Liver (tissue), 3 donors: Measurements from ENCODE around the gene RAD50.

Experiments
- FOXA1 ChIP-seq: IDR thresholded peaks from 2 replicates; pipeline ENCODE4 v1.6.1; 2016; ENCODE audit warnings: antibody characterized with exemption
- GABPA ChIP-seq, 2 donors: IDR thresholded peaks in 1 of 2; conservative IDR thresholded peaks in 1 of 2; 2 replicates each; pipeline ENCODE4 v1.6.1; 2016; ENCODE audit warnings: antibody characterized with exemption in 2 of 2, mild to moderate bottlenecking in 1 of 2, moderate library complexity in 1 of 2
- HNF4G ChIP-seq: IDR thresholded peaks from 2 replicates; pipeline ENCODE4 v1.6.1; 2016; ENCODE audit warnings: antibody characterized with exemption
- JUND ChIP-seq, 2 donors: IDR thresholded peaks; 2 replicates each; pipeline ENCODE4 v1.6.1; 2016; ENCODE audit warnings: antibody characterized with exemption in 2 of 2
- RAD21 ChIP-seq, 2 donors: IDR thresholded peaks; 2 replicates each; pipeline ENCODE4 v1.6.1; 2016; ENCODE audit warnings: antibody characterized with exemption in 2 of 2, mild to moderate bottlenecking in 2 of 2
- RXRA ChIP-seq, 2 donors: IDR thresholded peaks; 2 replicates each; pipeline ENCODE4 v1.6.1; 2017 to 2018; ENCODE audit warnings: antibody characterized with exemption in 2 of 2, mild to moderate bottlenecking in 1 of 2
- SP1 ChIP-seq: IDR thresholded peaks from 2 replicates; pipeline ENCODE4 v1.6.1; 2018; ENCODE audit warnings: antibody characterized with exemption, mild to moderate bottlenecking
- TAF1 ChIP-seq: conservative IDR thresholded peaks from 2 replicates; pipeline ENCODE4 v1.6.1; 2016; ENCODE audit warnings: antibody characterized with exemption, mild to moderate bottlenecking
- YY1 ChIP-seq: IDR thresholded peaks from 2 replicates; pipeline ENCODE4 v1.6.1; 2016; ENCODE audit warnings: antibody characterized with exemption, mild to moderate bottlenecking
- TF ChIP-seq, protein P1 (sequence below): fragments of 150-350 bp; IDR thresholded peaks from 2 replicates; pipeline ENCODE4 v1.5.1; 2017; ENCODE audit warnings: improper control_type of control experiment, low read depth, low read length; ENCODE audit not compliant: missing input control
- TF ChIP-seq, protein P2 (sequence below): IDR thresholded peaks from 2 replicates; pipeline ENCODE4 v1.6.1; 2016; ENCODE audit warnings: antibody characterized with exemption, mild to moderate bottlenecking
- TF ChIP-seq, protein P3 (sequence below): IDR thresholded peaks from 2 replicates; pipeline ENCODE4 v1.6.1; 2016; ENCODE audit warnings: antibody characterized with exemption
- TF ChIP-seq, protein P4 (sequence below): IDR thresholded peaks from 2 replicates; pipeline ENCODE4 v1.6.1; 2016; ENCODE audit warnings: antibody characterized with exemption
- TF ChIP-seq, protein P5 (sequence below): IDR thresholded peaks from 2 replicates; pipeline ENCODE4 v1.6.1; 2016; ENCODE audit warnings: antibody characterized with exemption
- donor health status: healthy.
- donor health status: healthy.

DNA sequence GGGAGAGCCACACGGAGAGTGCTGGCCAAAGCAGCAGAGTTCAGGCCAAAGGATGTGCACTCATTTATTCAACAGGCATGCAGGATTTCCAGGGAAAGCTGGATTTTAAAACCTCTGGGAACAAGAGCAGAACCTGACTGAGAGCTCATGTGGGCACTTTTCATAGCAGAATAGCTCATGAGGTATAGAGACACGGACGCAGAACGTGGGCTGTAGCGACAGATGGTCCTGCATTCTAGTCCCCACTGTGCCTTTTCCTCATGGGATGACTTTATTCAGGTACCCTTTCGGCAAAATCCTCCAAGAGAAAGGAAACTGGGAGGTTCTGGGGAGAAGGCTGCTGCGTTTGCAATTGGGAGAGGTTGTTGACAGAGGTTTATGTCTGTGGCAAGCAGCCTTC is 122.4 kb downstream of the RAD50 start:
- TF ChIP-seq, protein P1, sequence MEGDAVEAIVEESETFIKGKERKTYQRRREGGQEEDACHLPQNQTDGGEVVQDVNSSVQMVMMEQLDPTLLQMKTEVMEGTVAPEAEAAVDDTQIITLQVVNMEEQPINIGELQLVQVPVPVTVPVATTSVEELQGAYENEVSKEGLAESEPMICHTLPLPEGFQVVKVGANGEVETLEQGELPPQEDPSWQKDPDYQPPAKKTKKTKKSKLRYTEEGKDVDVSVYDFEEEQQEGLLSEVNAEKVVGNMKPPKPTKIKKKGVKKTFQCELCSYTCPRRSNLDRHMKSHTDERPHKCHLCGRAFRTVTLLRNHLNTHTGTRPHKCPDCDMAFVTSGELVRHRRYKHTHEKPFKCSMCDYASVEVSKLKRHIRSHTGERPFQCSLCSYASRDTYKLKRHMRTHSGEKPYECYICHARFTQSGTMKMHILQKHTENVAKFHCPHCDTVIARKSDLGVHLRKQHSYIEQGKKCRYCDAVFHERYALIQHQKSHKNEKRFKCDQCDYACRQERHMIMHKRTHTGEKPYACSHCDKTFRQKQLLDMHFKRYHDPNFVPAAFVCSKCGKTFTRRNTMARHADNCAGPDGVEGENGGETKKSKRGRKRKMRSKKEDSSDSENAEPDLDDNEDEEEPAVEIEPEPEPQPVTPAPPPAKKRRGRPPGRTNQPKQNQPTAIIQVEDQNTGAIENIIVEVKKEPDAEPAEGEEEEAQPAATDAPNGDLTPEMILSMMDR: no peak
- TF ChIP-seq RAD21 (IDR thresholded peaks at IDR 0.05) (no peak), SP1 (no peak), YY1 (no peak), TAF1 (no peak), JUND (IDR thresholded peaks at IDR 0.05) (no peak), FOXA1 (no peak), RXRA (IDR thresholded peaks at IDR 0.05) (no peak), HNF4G (no peak), GABPA (IDR thresholded peaks at IDR 0.05 in 1 of 2, conservative IDR thresholded peaks at IDR 0.05 in 1 of 2) (no peak)
- TF ChIP-seq, protein P2, sequence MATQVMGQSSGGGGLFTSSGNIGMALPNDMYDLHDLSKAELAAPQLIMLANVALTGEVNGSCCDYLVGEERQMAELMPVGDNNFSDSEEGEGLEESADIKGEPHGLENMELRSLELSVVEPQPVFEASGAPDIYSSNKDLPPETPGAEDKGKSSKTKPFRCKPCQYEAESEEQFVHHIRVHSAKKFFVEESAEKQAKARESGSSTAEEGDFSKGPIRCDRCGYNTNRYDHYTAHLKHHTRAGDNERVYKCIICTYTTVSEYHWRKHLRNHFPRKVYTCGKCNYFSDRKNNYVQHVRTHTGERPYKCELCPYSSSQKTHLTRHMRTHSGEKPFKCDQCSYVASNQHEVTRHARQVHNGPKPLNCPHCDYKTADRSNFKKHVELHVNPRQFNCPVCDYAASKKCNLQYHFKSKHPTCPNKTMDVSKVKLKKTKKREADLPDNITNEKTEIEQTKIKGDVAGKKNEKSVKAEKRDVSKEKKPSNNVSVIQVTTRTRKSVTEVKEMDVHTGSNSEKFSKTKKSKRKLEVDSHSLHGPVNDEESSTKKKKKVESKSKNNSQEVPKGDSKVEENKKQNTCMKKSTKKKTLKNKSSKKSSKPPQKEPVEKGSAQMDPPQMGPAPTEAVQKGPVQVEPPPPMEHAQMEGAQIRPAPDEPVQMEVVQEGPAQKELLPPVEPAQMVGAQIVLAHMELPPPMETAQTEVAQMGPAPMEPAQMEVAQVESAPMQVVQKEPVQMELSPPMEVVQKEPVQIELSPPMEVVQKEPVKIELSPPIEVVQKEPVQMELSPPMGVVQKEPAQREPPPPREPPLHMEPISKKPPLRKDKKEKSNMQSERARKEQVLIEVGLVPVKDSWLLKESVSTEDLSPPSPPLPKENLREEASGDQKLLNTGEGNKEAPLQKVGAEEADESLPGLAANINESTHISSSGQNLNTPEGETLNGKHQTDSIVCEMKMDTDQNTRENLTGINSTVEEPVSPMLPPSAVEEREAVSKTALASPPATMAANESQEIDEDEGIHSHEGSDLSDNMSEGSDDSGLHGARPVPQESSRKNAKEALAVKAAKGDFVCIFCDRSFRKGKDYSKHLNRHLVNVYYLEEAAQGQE: no peak
- TF ChIP-seq, protein P3, sequence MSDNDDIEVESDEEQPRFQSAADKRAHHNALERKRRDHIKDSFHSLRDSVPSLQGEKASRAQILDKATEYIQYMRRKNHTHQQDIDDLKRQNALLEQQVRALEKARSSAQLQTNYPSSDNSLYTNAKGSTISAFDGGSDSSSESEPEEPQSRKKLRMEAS: no peak
- TF ChIP-seq, protein P4, sequence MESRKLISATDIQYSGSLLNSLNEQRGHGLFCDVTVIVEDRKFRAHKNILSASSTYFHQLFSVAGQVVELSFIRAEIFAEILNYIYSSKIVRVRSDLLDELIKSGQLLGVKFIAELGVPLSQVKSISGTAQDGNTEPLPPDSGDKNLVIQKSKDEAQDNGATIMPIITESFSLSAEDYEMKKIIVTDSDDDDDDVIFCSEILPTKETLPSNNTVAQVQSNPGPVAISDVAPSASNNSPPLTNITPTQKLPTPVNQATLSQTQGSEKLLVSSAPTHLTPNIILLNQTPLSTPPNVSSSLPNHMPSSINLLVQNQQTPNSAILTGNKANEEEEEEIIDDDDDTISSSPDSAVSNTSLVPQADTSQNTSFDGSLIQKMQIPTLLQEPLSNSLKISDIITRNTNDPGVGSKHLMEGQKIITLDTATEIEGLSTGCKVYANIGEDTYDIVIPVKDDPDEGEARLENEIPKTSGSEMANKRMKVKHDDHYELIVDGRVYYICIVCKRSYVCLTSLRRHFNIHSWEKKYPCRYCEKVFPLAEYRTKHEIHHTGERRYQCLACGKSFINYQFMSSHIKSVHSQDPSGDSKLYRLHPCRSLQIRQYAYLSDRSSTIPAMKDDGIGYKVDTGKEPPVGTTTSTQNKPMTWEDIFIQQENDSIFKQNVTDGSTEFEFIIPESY: no peak
- TF ChIP-seq, protein P5, sequence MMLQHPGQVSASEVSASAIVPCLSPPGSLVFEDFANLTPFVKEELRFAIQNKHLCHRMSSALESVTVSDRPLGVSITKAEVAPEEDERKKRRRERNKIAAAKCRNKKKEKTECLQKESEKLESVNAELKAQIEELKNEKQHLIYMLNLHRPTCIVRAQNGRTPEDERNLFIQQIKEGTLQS: no peak
